Endodermal cell (in vitro differentiated cells): ENCODE data around the gene SERPINB12. TPM values are rescaled to one million over a fixed set of nuclear protein-coding genes. Genes with fewer than 3 reads are reported as not detected.

Experiments
- DNase-seq: peaks from one replicate; pipeline ENCODE4 v3.0.0-alpha.2; 2017
- H3K27ac ChIP-seq: 2 replicates; pipeline ENCODE4 v1.5.1; 2013; ENCODE audit warnings: mild to moderate bottlenecking, low read depth, low read length, moderate library complexity
- H3K27me3 ChIP-seq: 2 replicates; pipeline ENCODE4 v1.6.1; 2013; ENCODE audit warnings: mild to moderate bottlenecking, low read length, moderate library complexity; ENCODE audit not compliant: insufficient read depth, control insufficient read depth, poor library complexity, severe bottlenecking
- H3K36me3 ChIP-seq: 2 replicates; pipeline ENCODE4 v1.7.0; 2013; ENCODE audit warnings: mild to moderate bottlenecking, low read length, moderate library complexity; ENCODE audit not compliant: control insufficient read depth, insufficient read depth
- H3K4me1 ChIP-seq: one replicate; pipeline ENCODE4 v1.7.0; 2013; ENCODE audit warnings: low read length; ENCODE audit not compliant: control insufficient read depth, insufficient read depth
- H3K4me3 ChIP-seq: 2 replicates; pipeline ENCODE4 v1.5.1; 2013; ENCODE audit warnings: mild to moderate bottlenecking, low read length, moderate library complexity
- H3K9ac ChIP-seq: 2 replicates; pipeline ENCODE4 v1.6.1; 2013; ENCODE audit warnings: mild to moderate bottlenecking, low read length, moderate library complexity; ENCODE audit not compliant: poor library complexity, severe bottlenecking; ENCODE audit errors: extremely low read depth
- H3K9me3 ChIP-seq: 2 replicates; pipeline ENCODE4 v1.6.1; 2013; ENCODE audit warnings: mild to moderate bottlenecking, low read length, moderate library complexity; ENCODE audit not compliant: control insufficient read depth
- H3K27ac Mint-ChIP-seq: 2 replicates; pipeline ENCODE4 v1.8.0; 2020; ENCODE audit warnings: mixed read lengths
- H3K27me3 Mint-ChIP-seq: 2 replicates; pipeline ENCODE4 v1.8.0; 2021; ENCODE audit warnings: mild to moderate bottlenecking, mixed read lengths; ENCODE audit not compliant: insufficient read depth
- H3K36me3 Mint-ChIP-seq: 2 replicates; pipeline ENCODE4 v1.8.0; 2020; ENCODE audit warnings: low read depth, mixed read lengths
- H3K4me1 Mint-ChIP-seq: 2 replicates; pipeline ENCODE4 v1.8.0; 2020; ENCODE audit warnings: mixed read lengths
- H3K4me3 Mint-ChIP-seq: 2 replicates; pipeline ENCODE4 v1.8.0; 2020; ENCODE audit warnings: mild to moderate bottlenecking, moderate library complexity, mixed read lengths
- H3K9me3 Mint-ChIP-seq: 2 replicates; pipeline ENCODE4 v1.8.0; 2020; ENCODE audit warnings: mild to moderate bottlenecking, mixed read lengths
- WGBS, 2 experiments: methylation state at CpG; one replicate each; pipeline versions ENCODE4 v1.1.5 to v1.1.7; 2013; ENCODE audit warnings: missing lambda C conversion rate in 2 of 2, mixed read lengths in 1 of 2; ENCODE audit not compliant: insufficient coverage in 1 of 2, insufficient read length in 1 of 2; 5-methylcytosine and 5-hydroxymethylcytosine counted together
- total RNA-seq, 2 donors: library from RNA; stranded (reverse); fragmentation: NEBNext Ultra II Directional in 1 of 2; extraction: Animal tissue kit (Norgen Biotek cat#: 25700) in 1 of 2; gene quantifications; 2 replicates in 1 of 2; 3 replicates in 1 of 2; pipeline ENCODE4 v1.2.1, GENCODE V29; 2021
- TF ChIP-seq, protein P1 (sequence below): fragments of 200-600 bp; sonication (generic); conservative IDR thresholded peaks from 2 replicates; pipeline ENCODE4 v1.5.0; 2021; ENCODE audit warnings: antibody characterized with exemption, mild to moderate bottlenecking

Gene SERPINB12
- total RNA-seq, 2 donors from 2014 or later = not detected

GRCh38 chr18:63551769-63552168 is 9.6 kb downstream of the SERPINB12 start:
- TF ChIP-seq, protein P1, sequence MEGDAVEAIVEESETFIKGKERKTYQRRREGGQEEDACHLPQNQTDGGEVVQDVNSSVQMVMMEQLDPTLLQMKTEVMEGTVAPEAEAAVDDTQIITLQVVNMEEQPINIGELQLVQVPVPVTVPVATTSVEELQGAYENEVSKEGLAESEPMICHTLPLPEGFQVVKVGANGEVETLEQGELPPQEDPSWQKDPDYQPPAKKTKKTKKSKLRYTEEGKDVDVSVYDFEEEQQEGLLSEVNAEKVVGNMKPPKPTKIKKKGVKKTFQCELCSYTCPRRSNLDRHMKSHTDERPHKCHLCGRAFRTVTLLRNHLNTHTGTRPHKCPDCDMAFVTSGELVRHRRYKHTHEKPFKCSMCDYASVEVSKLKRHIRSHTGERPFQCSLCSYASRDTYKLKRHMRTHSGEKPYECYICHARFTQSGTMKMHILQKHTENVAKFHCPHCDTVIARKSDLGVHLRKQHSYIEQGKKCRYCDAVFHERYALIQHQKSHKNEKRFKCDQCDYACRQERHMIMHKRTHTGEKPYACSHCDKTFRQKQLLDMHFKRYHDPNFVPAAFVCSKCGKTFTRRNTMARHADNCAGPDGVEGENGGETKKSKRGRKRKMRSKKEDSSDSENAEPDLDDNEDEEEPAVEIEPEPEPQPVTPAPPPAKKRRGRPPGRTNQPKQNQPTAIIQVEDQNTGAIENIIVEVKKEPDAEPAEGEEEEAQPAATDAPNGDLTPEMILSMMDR = no peak
- Mint-ChIP-seq H3K27me3 (no peaks in the 10 kb centered on the region), H3K36me3 (no peaks in the 10 kb centered on the region), H3K4me3 (no peak overlapping the region), H3K9me3 (no peaks in the 10 kb centered on the region), H3K27ac (no peak overlapping the region), H3K4me1 (no peaks in the 10 kb centered on the region)
- no peak overlapping the region for H3K9ac ChIP-seq
- H3K27ac ChIP-seq = no peak overlapping the region
- H3K36me3 ChIP-seq = no peaks in the 10 kb centered on the region
- DNase-seq = no peak
- WGBS, 2 experiments = 84 to 100% methylated on average over 2 to 3 of the region's 3 CpGs
- H3K4me3 ChIP-seq = no peak overlapping the region
- no peaks in the 10 kb centered on the region for H3K4me1 ChIP-seq
- no peaks in the 10 kb centered on the region for H3K9me3 ChIP-seq
- H3K27me3 ChIP-seq = peaks cover 6% of the 10 kb centered on the region

- Mint-ChIP-seq H3K9me3 (no peaks in the 10 kb centered on the region), H3K27ac (no peak overlapping the region), H3K27me3 (no peaks in the 10 kb centered on the region), H3K36me3 (no peaks in the 10 kb centered on the region), H3K4me1 (no peaks in the 10 kb centered on the region), H3K4me3 (no peak overlapping the region)
- Histone ChIP-seq H3K27me3 (peaks cover 6% of the 10 kb centered on the region), H3K36me3 (no peaks in the 10 kb centered on the region), H3K9me3 (no peaks in the 10 kb centered on the region), H3K9ac (no peak overlapping the region), H3K4me1 (no peaks in the 10 kb centered on the region), H3K27ac (no peak overlapping the region), H3K4me3 (no peak overlapping the region)
- TF ChIP-seq, protein P1 = no peak
- 86 to 100% methylated on average over 1 to 2 of the region's 2 CpGs for WGBS, 2 experiments
- no peak for DNase-seq
Measured at GRCh38 chr18:63552581-63552980, 10.4 kb downstream of the SERPINB12 start.

DNA sequence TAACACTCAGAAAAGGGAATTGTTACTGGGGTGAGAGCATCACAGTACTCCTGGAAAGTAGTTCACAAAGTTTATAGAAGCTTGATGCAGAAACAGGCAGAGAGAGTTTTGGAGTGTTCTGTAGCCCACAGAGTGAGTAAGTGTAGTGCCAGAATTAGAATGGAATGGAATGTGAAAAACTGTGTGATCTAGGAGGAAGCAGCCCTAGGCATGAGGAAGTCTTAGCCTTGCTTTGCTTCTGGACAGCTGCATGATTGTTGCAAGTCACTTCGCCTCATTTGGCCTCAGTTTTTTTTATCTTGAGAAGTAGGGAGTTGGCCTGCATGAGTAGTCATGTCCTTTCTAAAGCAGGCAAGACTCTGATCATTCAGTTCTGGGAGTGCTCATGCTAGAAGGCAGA is 10.9 kb downstream of the SERPINB12 start:
- H3K4me3 Mint-ChIP-seq = no peak overlapping the region
- no peak overlapping the region for H3K27ac ChIP-seq
- H3K27me3 ChIP-seq = peaks cover 6% of the 10 kb centered on the region
- H3K36me3 Mint-ChIP-seq = no peaks in the 10 kb centered on the region
- H3K9me3 Mint-ChIP-seq = no peaks in the 10 kb centered on the region
- 85 to 100% methylated on average over 1 of the region's 1 CpG for WGBS, 2 experiments
- H3K4me3 ChIP-seq = no peak overlapping the region
- H3K27me3 Mint-ChIP-seq = no peaks in the 10 kb centered on the region
- TF ChIP-seq, protein P1 = no peak
- H3K4me1 Mint-ChIP-seq = no peaks in the 10 kb centered on the region
- no peaks in the 10 kb centered on the region for H3K4me1 ChIP-seq
- no peaks in the 10 kb centered on the region for H3K36me3 ChIP-seq
- no peak overlapping the region for H3K9ac ChIP-seq
- no peaks in the 10 kb centered on the region for H3K9me3 ChIP-seq
- DNase-seq = no peak
- H3K27ac Mint-ChIP-seq = no peak overlapping the region
